LNCAP (cell line): Measurements from ENCODE around the gene ACAD8.

Experiments
- TF ChIP-seq, protein P1 (sequence below): fragments of 450-650 bp; IDR thresholded peaks from 2 replicates; pipeline ENCODE4 v1.5.1; 2017; ENCODE audit warnings: mild to moderate bottlenecking

Gene ACAD8

DNA sequence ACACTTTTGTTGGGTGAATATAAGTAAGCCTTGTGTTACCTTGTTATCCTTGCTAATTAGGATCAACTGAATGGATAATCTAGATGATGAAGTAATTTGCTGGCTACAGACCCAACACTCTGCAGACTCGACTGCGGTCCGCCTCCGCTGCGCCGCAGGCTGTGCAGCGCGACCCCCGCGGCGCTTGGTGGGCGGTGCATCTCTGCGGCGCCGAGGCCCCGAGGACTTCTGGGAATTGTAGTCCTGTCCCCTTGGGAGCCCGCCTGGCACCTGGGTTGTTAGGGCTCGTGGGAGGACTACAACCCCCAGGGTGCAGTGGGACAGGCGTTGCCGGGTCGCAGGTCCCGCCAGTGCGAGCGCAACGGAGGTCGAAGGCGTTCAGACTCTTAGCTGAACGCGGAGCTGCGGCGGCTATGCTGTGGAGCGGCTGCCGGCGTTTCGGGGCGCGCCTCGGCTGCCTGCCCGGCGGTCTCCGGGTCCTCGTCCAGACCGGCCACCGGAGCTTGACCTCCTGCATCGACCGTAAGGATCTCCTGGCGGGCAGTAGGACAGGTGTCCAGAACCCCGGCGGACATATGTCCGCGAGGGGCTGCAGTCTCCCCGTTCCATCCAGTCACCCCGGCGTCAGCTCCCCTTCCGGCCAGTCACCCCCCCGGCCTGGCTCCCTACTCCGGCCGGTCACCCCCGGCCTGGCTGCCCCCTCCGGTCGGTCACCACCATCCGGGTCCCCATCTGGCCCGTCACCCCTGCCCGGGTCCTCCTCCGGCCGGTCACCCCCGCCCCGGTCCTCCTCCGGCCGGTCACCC is at the start of gene ACAD8, which contains the start of gene THYN1:
Gene ACAD8, plus strand, starts transcription at position 381 of the 806 bp plus-strand sequence. Its CDS starts 33 bp downstream, at position 414.
Gene THYN1, minus strand, starts transcription at position 165 of the 806 bp plus-strand sequence. CDS start 470 bp downstream, outside the sequence.
- TF ChIP-seq, protein P1, sequence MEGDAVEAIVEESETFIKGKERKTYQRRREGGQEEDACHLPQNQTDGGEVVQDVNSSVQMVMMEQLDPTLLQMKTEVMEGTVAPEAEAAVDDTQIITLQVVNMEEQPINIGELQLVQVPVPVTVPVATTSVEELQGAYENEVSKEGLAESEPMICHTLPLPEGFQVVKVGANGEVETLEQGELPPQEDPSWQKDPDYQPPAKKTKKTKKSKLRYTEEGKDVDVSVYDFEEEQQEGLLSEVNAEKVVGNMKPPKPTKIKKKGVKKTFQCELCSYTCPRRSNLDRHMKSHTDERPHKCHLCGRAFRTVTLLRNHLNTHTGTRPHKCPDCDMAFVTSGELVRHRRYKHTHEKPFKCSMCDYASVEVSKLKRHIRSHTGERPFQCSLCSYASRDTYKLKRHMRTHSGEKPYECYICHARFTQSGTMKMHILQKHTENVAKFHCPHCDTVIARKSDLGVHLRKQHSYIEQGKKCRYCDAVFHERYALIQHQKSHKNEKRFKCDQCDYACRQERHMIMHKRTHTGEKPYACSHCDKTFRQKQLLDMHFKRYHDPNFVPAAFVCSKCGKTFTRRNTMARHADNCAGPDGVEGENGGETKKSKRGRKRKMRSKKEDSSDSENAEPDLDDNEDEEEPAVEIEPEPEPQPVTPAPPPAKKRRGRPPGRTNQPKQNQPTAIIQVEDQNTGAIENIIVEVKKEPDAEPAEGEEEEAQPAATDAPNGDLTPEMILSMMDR = no peak

DNA sequence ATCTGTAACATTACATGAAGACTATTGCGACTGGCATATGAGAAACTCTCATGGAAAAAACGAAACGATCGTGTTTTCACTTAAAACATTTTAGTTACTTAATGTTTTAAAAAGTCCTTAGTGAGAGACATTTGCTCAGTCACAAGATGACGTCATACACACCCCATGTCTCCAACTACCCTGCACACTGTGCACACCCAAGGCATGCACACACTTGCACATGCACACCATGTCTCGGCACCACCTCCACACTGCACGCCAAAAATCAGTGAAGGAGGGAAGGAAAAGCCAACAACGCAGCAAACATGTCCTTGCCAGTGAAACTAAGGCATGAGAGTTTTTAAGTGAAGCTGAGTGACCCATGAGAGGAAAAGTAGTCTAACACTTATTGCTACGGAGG is 47.6 kb upstream of the ACAD8 start:
- TF ChIP-seq, protein P1 = no peak

DNA sequence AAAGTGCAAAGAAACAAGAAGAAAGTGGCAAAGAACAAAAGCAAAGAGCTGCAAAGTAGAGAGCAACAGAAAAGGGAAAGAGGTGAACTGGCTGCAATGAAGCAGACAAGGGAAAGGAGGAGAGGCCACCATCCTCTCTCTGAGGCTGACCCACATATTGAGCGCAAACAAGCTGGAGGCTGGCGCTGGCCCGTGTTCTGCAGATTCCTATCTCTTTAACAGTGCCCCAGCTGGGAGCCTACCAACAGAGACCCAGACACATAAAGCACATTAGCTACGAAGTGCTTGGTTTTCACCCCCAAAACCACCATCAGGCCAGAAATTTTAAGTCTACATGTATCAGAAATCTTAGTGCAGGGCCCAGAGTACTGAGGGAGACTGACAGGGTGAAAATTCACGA is 47.2 kb upstream of the ACAD8 start:
- TF ChIP-seq, protein P1 = no peak

DNA sequence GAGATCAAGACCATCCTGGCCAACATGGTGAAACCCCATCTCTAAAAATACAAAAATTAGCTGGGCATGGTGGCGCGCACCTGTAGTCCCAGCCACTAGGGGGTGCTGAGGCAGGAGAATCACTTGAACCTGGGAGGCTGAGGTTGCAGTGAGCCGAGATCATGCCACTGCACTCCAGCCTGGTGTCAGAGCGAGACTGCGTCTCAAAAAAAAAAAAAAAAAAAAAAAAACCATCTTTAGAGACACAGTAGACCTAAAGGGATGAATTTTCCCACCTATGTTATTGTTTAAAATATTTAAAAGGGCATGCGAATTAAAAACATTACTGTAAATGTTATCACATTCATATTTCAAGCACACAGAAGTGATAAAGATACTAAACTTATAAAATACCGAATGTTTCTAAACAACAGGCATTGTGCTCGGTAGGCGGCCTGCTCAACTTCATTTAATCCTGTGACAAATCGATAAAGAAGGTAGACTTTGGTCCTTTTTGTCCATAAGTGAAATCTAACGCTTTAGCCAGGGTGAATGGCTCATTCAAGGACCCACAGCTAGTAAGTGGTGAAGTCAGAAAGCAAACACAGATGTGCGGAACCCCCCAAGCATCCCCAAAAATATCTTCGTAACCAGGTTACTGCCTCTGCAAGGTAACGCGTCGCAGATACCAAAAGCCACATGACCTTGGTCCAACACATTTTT is 45.7 kb upstream of the ACAD8 start:
- TF ChIP-seq, protein P1 = peak; percentile 87

DNA sequence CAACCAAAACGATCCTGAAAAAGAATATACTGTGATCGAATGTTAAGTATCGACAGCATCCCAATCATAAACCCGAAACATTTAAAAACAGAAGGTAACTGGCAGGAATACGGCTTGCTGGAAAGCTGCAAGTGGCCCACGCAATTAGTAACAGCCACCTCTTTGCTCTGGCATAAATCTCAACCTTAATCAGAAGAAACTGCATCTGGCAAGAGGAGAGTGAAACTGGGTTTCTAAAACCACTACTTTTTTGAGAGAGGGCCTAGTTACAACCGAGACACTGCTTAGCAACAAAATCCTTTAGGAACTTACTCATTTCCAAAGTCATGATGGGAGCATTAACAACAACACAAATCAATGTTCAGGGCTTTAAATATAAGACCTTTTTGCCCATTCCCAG is 37.5 kb upstream of the ACAD8 start:
- TF ChIP-seq, protein P1 = no peak

DNA sequence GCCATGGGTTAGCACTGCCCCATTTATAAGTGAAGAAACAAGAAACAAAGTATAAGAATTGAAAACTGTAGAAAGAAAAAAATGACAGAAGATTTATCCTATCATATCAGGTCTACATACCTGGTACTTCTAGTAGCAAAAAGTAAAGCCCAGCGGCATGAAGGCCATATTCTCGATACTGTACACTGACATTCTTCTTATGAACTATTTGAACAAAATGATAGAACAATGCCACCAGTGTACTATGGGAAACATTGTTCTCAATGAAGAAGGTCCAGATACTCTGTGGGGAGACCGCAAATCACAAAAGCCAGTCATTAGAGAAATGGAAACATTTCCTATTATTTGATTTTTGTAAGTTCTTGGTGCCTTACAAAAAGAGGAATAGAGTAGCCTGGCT is 36.6 kb upstream of the ACAD8 start:
- TF ChIP-seq, protein P1 = no peak

DNA sequence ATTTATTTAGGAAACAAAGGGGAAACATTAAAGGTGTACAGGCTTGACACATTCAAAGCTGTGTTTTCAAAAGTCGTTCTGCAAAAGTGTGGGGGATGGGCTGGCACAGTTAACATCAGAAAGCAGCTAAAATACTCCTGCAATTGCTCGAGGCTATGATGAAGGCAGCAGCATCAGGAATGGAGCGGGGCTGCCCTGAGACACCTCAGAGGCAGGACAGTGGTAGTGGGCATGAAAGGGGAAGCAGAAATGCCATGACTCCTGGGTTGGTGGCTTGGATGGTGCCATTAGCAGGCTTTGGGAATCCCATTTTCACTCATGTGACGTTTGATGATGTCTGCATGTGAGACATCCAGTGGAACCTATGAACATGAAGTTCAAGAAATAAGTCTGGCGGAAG is 30.2 kb upstream of the ACAD8 start:
- TF ChIP-seq, protein P1 = no peak
